ENCODE measurements around the gene IL17RB. TPM values are rescaled to one million over a fixed set of nuclear protein-coding genes. Genes with fewer than 3 reads are reported as not detected.

The IL17RB gene
- total RNA-seq, 1 experiment from 2014 or later, result 9.8 TPM

GRCh38 chr3:53859178-53859577, 12.8 kb downstream of the IL17RB start:
- TF ChIP-seq CTCF (conservative IDR thresholded peaks at IDR 0.05), result no peak
- Histone ChIP-seq H3K27ac (ENCODE audit: insufficient read length, low read depth, low read length) (no peak overlapping the region), H3K4me1 (ENCODE audit: insufficient read depth, low read length) (no peaks in the 10 kb centered on the region), H3K18ac (ENCODE audit: insufficient read length, low read depth, low read length) (no peak overlapping the region), H2BK12ac (ENCODE audit: insufficient read length, low read depth, low read length) (no peak overlapping the region), H3K4ac (ENCODE audit: low read depth, low read length) (no peak overlapping the region), H4K5ac (ENCODE audit: insufficient read length, low read depth, low read length) (no peak overlapping the region), H3K23me2 (ENCODE audit: insufficient read length, low read depth, low read length, poor library complexity, severe bottlenecking) (no peaks in the 10 kb centered on the region), H3K79me2 (ENCODE audit: insufficient read depth, low read length) (no peaks in the 10 kb centered on the region), H3T11ph (ENCODE audit: low read length) (no peak overlapping the region), H2BK15ac (ENCODE audit: low read depth, low read length) (no peak overlapping the region), H4K91ac (ENCODE audit: insufficient read length, low read depth, low read length) (no peak overlapping the region), H3K9me3 (ENCODE audit: control insufficient read depth, low read depth, low read length) (no peaks in the 10 kb centered on the region), H3K9ac (ENCODE audit: extremely low read depth, insufficient read length, low read length) (no peak overlapping the region), H2BK5ac (ENCODE audit: insufficient read length, low read length) (no peak overlapping the region), H2BK120ac (ENCODE audit: low read depth, low read length, poor library complexity, severe bottlenecking) (no peak overlapping the region), H3K56ac (ENCODE audit: insufficient read length, low read depth, low read length) (no peak overlapping the region), H2AFZ (ENCODE audit: low read length) (no peak overlapping the region), H3K4me2 (ENCODE audit: insufficient read depth, insufficient read length, low read length) (no peak overlapping the region), H3K79me1 (ENCODE audit: insufficient read depth, low read depth, low read length, poor library complexity, severe bottlenecking) (no peaks in the 10 kb centered on the region), H4K8ac (replicated peaks; ENCODE audit: insufficient read length, low read depth, low read length) (no peak overlapping the region), H2AK5ac (ENCODE audit: insufficient read length, low read length) (no peak overlapping the region), H3K23ac (ENCODE audit: insufficient read length, low read depth, low read length) (no peak overlapping the region), H3K14ac (ENCODE audit: insufficient read depth, low read length) (no peak overlapping the region), H2BK20ac (ENCODE audit: low read depth, low read length, poor library complexity, severe bottlenecking) (no peak overlapping the region), H4K20me1 (ENCODE audit: control insufficient read depth, insufficient read depth, insufficient read length) (no peaks in the 10 kb centered on the region), H3K27me3 (ENCODE audit: insufficient read depth, low read length) (no peaks in the 10 kb centered on the region; the same call in 1 of the 2 replicates)
- no CpG with 5 or more reads among the region's 6 CpGs for WGBS (ENCODE audit: extremely low coverage, insufficient read length, low lambda C conversion rate)
- Mint-ChIP-seq H3K9me3 (no peaks in the 10 kb centered on the region), H3K27me3 (ENCODE audit: low read depth) (no peaks in the 10 kb centered on the region), H3K36me3 (ENCODE audit: insufficient read depth in 1 of 3, low read depth in 3 of 3) (peaks cover 4 to 49% (median 30%) of the 10 kb centered on the region in 3 experiments; a peak in 6 of 7 replicates), H3K27ac (peak overlapping the region in 1 of 3 experiments; percentile 17; a peak in 1 of 7 replicates), H3K4me3 (no peak overlapping the region), H3K4me1 (no peaks in the 10 kb centered on the region)
- DNase-seq, result no peak

Data from H9 (cell line).